NK-92 (cell line): ENCODE measurements around the gene CCDC187.

Experiments used
- DNase-seq: peaks from one replicate; lab custom pipeline; 2025; ENCODE audit not compliant: unreplicated experiment; lab: John Stamatoyannopoulos, UW

Gene CCDC187

GRCh38 chr9:136211006-136211405, 92.9 kb downstream of the CCDC187 start:
- DNase-seq, result no peak

- no peak for DNase-seq
Measured at GRCh38 chr9:136210276-136210675, 93.6 kb downstream of the CCDC187 start.

DNA sequence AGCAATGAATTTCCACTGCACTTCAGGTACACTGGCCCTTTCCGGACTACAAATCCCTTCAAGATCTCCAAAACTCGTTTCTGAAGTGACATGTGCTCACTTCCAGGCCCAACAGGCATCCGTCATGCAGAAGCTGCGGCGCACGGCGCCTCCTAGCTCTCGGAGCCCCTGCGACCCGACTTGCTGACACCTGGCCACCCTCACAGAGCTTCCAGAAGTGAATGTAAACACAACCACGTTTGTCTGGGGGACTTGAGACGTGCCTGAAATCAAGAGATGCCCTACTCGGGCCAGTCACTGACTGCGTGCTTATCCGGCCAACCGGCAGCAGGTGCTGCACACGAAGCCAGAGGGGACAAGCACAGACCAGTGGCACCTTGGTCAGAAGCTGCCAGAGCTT, 94.1 kb downstream of the CCDC187 start:
- DNase-seq, result no peak

GRCh38 chr9:136209232-136209631, 94.7 kb downstream of the CCDC187 start:
- DNase-seq, result no peak

DNA sequence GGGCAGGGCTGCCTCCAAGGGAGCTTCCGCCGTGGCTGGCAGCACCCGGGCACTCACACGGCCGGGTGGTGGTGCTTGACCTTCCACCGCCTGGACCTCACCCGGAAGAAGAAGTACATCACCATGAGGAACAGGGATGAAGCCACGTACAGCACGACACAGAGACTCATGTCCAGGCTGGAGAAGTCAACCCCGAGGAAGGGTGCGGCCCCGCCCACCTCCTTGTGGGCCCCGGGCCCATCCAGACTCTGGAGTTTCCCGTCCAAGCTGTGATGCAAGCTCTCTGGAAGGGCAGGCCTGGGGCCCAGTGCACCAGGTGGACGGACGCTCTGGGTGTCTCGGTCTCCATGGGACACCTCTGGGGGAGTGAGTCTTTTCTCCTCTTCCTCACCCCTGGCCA, 95.2 kb downstream of the CCDC187 start:
- no peak for DNase-seq

- no peak for DNase-seq
Measured at GRCh38 chr9:136207616-136208015, 96.3 kb downstream of the CCDC187 start.

DNA sequence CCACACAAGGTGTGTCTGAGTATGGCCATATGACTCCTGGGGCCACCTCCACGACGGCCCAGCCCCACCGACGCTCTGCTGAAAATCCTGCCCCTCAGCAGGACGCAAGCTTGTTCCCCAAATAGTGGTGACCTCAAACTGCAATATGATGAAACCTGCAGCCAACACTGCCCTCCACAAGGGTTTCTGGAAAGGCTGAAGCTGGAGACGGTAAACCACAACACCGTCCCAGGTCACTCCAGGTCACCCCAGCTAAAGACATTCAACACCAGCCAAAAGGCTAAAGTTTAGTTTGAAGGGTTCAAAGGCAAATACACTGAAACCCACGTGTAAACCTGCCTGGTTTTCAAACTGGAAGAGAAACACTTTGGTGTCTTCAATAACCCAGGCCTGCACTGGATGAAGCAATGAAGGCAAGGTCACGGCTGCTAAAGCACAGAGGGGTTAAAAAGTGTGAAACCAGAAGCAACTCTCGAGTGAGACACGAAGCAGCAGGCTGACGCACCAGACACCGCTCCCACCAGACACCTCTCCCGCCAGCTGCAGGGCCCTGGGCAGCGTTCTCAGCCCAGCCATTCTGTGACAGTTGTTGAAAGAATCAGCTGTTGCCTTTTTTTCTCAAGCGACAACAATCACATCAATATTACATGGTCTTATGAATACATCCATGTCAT, 97.2 kb downstream of the CCDC187 start:
- no peak for DNase-seq

GRCh38 chr9:136205707-136205992, 98.2 kb downstream of the CCDC187 start:
- DNase-seq, result no peak

DNA sequence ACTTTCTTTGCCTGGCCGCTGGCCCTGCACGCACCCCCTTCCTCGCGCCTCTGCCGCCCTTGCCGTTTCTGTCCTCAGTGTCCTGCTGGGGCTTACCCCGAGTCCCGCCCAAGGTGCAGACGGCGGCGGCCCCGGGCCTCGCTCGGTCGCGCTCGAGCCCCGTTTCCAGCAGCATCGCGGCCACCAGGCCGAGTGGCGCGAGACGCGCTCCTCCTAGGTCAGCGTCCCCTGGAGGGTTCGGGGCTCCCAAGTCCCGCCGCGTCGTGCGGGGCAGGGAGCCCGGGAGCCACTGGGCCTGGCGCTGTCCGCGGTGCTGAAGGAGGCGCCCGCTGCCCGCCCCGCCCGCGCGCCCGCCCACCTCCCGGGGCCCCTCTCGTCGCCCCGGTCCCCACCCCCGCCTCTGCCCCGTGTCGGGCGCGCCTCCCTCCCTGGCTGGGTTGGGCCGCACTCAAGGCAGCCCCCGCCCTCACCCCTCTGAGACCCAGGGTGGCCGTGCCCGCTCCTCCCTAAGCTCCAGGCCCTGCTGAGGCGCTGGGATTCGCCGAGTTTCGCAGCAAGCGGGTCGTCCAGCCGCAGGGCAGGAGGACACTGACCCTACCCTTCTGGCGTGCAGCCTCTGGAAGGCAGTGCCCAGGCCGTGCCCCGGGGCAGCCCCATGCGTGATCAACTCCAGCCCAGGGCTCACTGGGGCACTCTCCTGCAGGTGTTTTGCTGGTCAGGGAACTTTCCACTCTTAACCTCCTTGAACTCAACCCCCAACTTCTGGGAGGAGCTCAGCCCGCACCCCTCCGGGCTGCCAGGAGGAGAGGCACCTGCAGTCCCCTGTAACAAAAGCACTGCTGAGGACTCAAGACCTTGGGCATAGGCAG, 98.8 kb downstream of the CCDC187 start, which contains the start of gene LHX3:
Gene LHX3 (minus strand): TSS at position 291 of the 869 bp plus-strand sequence. CDS start 116 bp downstream, at position 175.
- DNase-seq, result no peak

DNA sequence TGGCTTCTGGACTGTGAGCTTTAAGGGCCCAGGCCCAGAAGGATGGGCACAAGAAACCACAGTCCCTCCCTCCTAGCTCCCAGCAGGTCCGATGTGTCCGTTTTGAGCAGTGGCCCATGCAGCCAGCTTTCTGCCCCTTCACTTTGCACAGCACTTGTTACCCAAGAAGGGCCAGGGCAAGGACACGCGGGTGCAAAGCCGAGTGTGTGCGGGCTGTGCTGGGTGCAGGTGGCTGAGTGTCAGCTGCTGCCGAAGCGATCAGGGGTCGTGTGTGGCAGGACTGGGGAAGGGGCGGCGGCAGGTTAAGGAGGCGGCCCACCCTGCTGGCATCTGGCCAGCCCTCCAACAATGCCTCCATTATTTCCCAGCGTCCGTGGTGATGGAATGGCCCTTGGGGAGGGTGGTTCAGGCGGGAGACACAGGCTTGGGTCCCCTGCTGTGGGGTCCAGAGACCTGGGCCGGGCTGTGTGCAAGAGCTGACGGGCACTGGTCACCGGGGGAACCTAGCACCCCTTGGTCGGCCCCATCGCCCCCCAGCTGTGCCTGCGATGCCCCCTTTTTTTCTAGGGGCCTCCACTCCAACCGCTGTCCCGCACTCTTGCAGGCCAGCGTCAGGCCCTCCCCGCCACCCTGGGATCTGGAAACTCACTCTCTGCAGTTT, 99.6 kb downstream of the CCDC187 start:
- DNase-seq, result no peak

DNA sequence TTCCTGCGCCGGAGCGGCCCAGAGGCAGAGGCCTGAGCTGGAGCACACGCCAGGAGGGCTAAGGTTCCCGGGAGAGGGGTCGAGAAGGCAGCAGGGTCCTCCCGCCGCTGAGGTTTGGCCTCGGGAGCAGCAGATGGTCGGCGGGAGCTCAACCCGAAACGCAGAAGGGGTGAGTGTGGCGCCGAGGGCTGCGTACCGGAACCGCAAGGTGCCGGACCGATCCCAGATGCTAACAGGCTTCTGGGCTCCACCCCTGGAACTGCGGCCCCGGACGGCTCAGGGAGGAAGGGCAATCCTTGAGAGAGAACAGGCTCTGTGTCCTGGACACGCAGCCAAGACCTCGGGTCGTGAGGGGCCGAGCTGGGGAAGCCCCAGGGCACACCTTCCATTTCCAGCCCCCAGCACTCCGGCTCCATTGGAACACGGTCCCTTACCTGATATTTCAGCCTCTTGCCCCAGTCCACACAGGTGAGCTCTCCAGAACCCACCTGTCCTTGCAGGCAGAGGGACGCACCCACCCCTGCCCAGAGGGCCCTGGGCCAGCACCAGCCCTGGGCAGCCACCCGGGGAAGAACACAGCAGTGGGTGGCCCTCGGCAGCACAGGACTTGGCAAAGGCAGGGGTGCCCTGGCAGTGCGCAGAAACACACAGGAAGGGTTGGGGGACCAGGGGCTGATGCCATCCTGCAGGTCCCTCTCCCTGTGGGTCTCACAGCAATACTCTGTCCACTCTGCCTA, 100.3 kb downstream of the CCDC187 start:
- DNase-seq, result no peak

GRCh38 chr9:136202454-136203407, 101.2 kb downstream of the CCDC187 start:
- DNase-seq, result no peak

DNA sequence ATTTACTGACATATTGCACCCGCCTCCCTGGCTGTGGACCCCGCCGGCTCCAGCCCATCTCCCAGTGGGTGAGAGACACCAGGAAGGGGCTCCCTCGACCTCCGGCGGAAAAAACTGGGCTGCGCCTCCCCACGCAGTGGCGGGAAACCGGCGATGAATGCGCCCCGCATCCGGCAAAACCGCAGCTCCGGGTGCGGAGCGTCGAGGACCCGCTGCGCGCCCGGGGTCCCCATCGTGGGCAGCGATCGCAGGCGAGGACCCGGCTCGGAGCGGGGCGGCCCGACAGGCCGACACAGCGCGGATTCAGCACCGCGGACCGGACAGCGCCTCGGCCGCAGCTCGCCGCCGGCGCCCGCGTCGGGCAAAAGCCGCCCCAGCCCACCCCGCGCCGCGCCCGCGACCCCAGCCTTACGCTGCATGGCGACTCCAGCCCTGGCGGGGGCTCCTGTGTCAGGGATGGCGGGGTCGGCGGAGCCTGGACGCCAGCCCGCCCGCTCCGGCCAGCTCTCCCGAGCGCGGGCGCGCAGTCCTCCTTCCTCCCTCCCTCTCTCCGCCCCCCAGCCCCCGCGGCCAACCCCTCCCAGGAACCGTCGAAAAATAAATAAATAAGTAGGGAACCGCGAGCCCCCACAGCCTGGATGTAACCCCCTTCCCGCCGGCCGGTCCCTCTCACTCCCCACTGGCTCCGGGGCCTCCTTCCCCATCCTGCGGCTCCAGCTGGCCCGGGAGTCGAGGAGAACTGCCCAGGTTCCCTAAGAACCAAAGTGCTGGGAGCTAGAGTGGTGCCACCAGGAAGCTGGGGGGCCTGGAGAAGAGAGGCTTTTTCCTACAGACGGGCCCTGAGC, 102.1 kb downstream of the CCDC187 start:
- DNase-seq, result no peak

- no peak for DNase-seq
Measured at GRCh38 chr9:136201174-136201573, 102.7 kb downstream of the CCDC187 start.

- DNase-seq, result no peak
Measured at GRCh38 chr9:136200424-136200823, 103.5 kb downstream of the CCDC187 start.
